ENCODE results near the gene GMDS. TPM values are rescaled to one million over a fixed set of nuclear protein-coding genes. Genes with fewer than 3 reads are reported as not detected.

GMDS gene
- polyA plus RNA-seq, 1 of the 3 experiments (the other 2 are of a cell fraction): 12.3 TPM

GRCh38 chr6:1832358-1832757, 413.0 kb downstream of the GMDS start:
- no peak for DNase-seq
- H3K4me3 ChIP-seq (ENCODE audit: low read depth in 2 of 2, low read length in 1 of 2): no peak overlapping the region
- no peaks in the 10 kb centered on the region for H3F3A ChIP-seq (replicated peaks; ENCODE audit: insufficient read depth)
- peaks cover 0 to 6% of the 10 kb centered on the region in 2 experiments for H3K36me3 ChIP-seq (replicated peaks in 1 of 2; ENCODE audit: control insufficient read depth in 1 of 2, insufficient read depth in 2 of 2, low read length in 1 of 2)
- H2AFZ ChIP-seq (ENCODE audit: low read depth): no peak overlapping the region
- no peaks in the 10 kb centered on the region for H4K20me1 ChIP-seq (ENCODE audit: insufficient read depth)
- POLR2A ChIA-PET: interaction anchor here (1.2 kb wide), 1 partner anchor 29 kb away, joined by 4 read pairs; no protein-coding TSS in a partner anchor
- no peak for TF ChIP-seq IRF3 (IDR thresholded peaks at IDR 0.05; ENCODE audit: low read depth, low read length)
- TF ChIP-seq NRF1 (IDR thresholded peaks at IDR 0.05; ENCODE audit: low read depth, low read length): no peak
- TF ChIP-seq MXI1 (IDR thresholded peaks at IDR 0.05; ENCODE audit: low read depth, low read length): no peak
- no peak for TF ChIP-seq SMC3 (IDR thresholded peaks at IDR 0.05; ENCODE audit: low read depth, low read length)
- no peak for TF ChIP-seq POLR2AphosphoS5 (IDR thresholded peaks at IDR 0.05; ENCODE audit: low read depth, low read length)
- 69% methylated on average over 3 of the region's 3 CpGs for WGBS (ENCODE audit: low lambda C conversion rate)
- no peaks in the 10 kb centered on the region for H3K9me2 ChIP-seq
- no peak overlapping the region for H3K4me2 ChIP-seq
- no peaks in the 10 kb centered on the region for H3K9me3 ChIP-seq
- CTCF ChIA-PET: interaction anchor here (1.0 to 1.3 kb wide), 4 partner anchors 11 to 221 kb away, joined by 3 to 7 read pairs (median 3); no protein-coding TSS in a partner anchor
- H3K4me1 ChIP-seq (ENCODE audit: control insufficient read depth in 1 of 2, insufficient read depth in 2 of 2, low read depth in 1 of 2, low read length in 1 of 2): peaks cover 7 to 29% of the 10 kb centered on the region in 2 experiments; a peak in 3 of 4 replicates
- no peaks in the 10 kb centered on the region for H3K27me3 ChIP-seq (ENCODE audit: insufficient read depth)
- peak overlapping the region in 1 of 2 experiments; percentile 40; a peak in 1 of 4 replicates for H3K27ac ChIP-seq (ENCODE audit: low read depth in 2 of 2, low read length in 1 of 2)
- H3K9ac ChIP-seq: no peak overlapping the region
- no peaks in the 10 kb centered on the region for H3K79me2 ChIP-seq (ENCODE audit: insufficient read depth)

GRCh38 chr6:1827984-1828793, 417.2 kb downstream of the GMDS start:
- 92% methylated on average over 1 of the region's 1 CpG for WGBS (ENCODE audit: low lambda C conversion rate)
- H3K27me3 ChIP-seq (ENCODE audit: insufficient read depth): no peaks in the 10 kb centered on the region
- H3K9ac ChIP-seq: no peak overlapping the region
- H3K36me3 ChIP-seq (replicated peaks in 1 of 2; ENCODE audit: control insufficient read depth in 1 of 2, insufficient read depth in 2 of 2, low read length in 1 of 2): peaks cover 0 to 6% of the 10 kb centered on the region in 2 experiments
- no peak overlapping the region for H3K27ac ChIP-seq (ENCODE audit: low read depth in 2 of 2, low read length in 1 of 2)
- no peaks in the 10 kb centered on the region for H3F3A ChIP-seq (replicated peaks; ENCODE audit: insufficient read depth)
- H3K79me2 ChIP-seq (ENCODE audit: insufficient read depth): no peaks in the 10 kb centered on the region
- ChIA-PET CTCF (interaction anchor here (0.9 to 1.2 kb wide), 2 partner anchors 16 to 276 kb away, joined by 3 to 4 read pairs; no protein-coding TSS in a partner anchor), POLR2A (no interaction called here)
- no peak overlapping the region for H2AFZ ChIP-seq (ENCODE audit: low read depth)
- no peak for TF ChIP-seq SIN3A (IDR thresholded peaks at IDR 0.05; ENCODE audit: borderline replicate concordance, low read depth, low read length)
- no peak for TF ChIP-seq MAX (IDR thresholded peaks at IDR 0.05; ENCODE audit: low read depth)
- no peak for TF ChIP-seq USF2 (IDR thresholded peaks at IDR 0.05; ENCODE audit: borderline replicate concordance, low read depth, low read length)
- TF ChIP-seq REST (IDR thresholded peaks at IDR 0.05; ENCODE audit: low read depth, low read length): no peak
- TF ChIP-seq RAD21 (IDR thresholded peaks at IDR 0.05; ENCODE audit: low read length): no peak
- TF ChIP-seq GATA2 (CRISPR knock-in tag; IDR thresholded peaks at IDR 0.05): no peak
- TF ChIP-seq FOXJ3 (CRISPR knock-in tag; IDR thresholded peaks at IDR 0.05): no peak
- no peak for TF ChIP-seq ELF1 (IDR thresholded peaks at IDR 0.05)
- TF ChIP-seq RXRA (IDR thresholded peaks at IDR 0.05; ENCODE audit: borderline replicate concordance, low read depth): no peak
- DNase-seq: no peak
- no peaks in the 10 kb centered on the region for H4K20me1 ChIP-seq (ENCODE audit: insufficient read depth)
- H3K9me3 ChIP-seq: no peaks in the 10 kb centered on the region
- H3K9me2 ChIP-seq: no peaks in the 10 kb centered on the region
- H3K4me2 ChIP-seq: no peak overlapping the region
- H3K4me1 ChIP-seq (ENCODE audit: control insufficient read depth in 1 of 2, insufficient read depth in 2 of 2, low read depth in 1 of 2, low read length in 1 of 2): peaks cover 2 to 9% of the 10 kb centered on the region in 2 experiments; a peak in 2 of 4 replicates
- no peak overlapping the region for H3K4me3 ChIP-seq (ENCODE audit: low read depth in 2 of 2, low read length in 1 of 2)

All from SK-N-SH (cell line).